HG02610 (cell line): ENCODE data around the gene CYP19A1.

Experiments
- ATAC-seq: cut with Tn5 transposase; IDR thresholded peaks from one replicate; pipeline ENCODE4 v1.9.1; 2021; ENCODE audit warnings: mild to moderate bottlenecking, moderate library complexity; ENCODE audit not compliant: unreplicated experiment

CYP19A1 gene

GRCh38 chr15:51363383-51363782 is 25.0 kb upstream of the CYP19A1 start:
- no peak for ATAC-seq

- ATAC-seq: no peak
Measured at GRCh38 chr15:51359981-51360380, 21.6 kb upstream of the CYP19A1 start.

- ATAC-seq: no peak
Measured at GRCh38 chr15:51356983-51357382, 18.6 kb upstream of the CYP19A1 start.

GRCh38 chr15:51356147-51356546 is 17.8 kb upstream of the CYP19A1 start:
- no peak for ATAC-seq

GRCh38 chr15:51355096-51355495 is 16.7 kb upstream of the CYP19A1 start:
- no peak for ATAC-seq

GRCh38 chr15:51353976-51354375 is 15.6 kb upstream of the CYP19A1 start:
- ATAC-seq: no peak

- ATAC-seq: no peak
Measured at GRCh38 chr15:51350723-51351122, 12.3 kb upstream of the CYP19A1 start.

- no peak for ATAC-seq
Measured at GRCh38 chr15:51349156-51349844, 10.9 kb upstream of the CYP19A1 start.

- peak; percentile 95 for ATAC-seq
Measured at GRCh38 chr15:51348688-51349087, 10.3 kb upstream of the CYP19A1 start.

GRCh38 chr15:51346136-51346535 is 7.7 kb upstream of the CYP19A1 start:
- no peak for ATAC-seq

- ATAC-seq: no peak
Measured at GRCh38 chr15:51343466-51343865, 5.1 kb upstream of the CYP19A1 start.

- no peak for ATAC-seq
Measured at GRCh38 chr15:51342227-51342999, 4.0 kb upstream of the CYP19A1 start.

- no peak for ATAC-seq
Measured at GRCh38 chr15:51341366-51342226, 3.2 kb upstream of the CYP19A1 start, which contains the start of gene GLDN. GLDN (plus strand) TSS chr15:51341655; CDS start chr15:51341685, 30 bp downstream.

GRCh38 chr15:51335538-51336410 is 2.6 kb downstream of the CYP19A1 start:
- ATAC-seq: peak; percentile 77

GRCh38 chr15:51335087-51335486 is 3.3 kb downstream of the CYP19A1 start:
- peak; percentile 3 for ATAC-seq

GRCh38 chr15:51334011-51334451 is 4.4 kb downstream of the CYP19A1 start:
- no peak for ATAC-seq

GRCh38 chr15:51333571-51333970 is 4.8 kb downstream of the CYP19A1 start:
- no peak for ATAC-seq

- ATAC-seq: no peak
Measured at GRCh38 chr15:51332206-51333147, 5.9 kb downstream of the CYP19A1 start.

GRCh38 chr15:51331141-51331540 is 7.3 kb downstream of the CYP19A1 start:
- no peak for ATAC-seq
